Measurements from ENCODE around the gene EIF5A2.

The EIF5A2 gene

GRCh38 chr3:170852324-170852723, 56.1 kb downstream of the EIF5A2 start:
- no peak for DNase-seq (ENCODE audit: low read depth)

DNA sequence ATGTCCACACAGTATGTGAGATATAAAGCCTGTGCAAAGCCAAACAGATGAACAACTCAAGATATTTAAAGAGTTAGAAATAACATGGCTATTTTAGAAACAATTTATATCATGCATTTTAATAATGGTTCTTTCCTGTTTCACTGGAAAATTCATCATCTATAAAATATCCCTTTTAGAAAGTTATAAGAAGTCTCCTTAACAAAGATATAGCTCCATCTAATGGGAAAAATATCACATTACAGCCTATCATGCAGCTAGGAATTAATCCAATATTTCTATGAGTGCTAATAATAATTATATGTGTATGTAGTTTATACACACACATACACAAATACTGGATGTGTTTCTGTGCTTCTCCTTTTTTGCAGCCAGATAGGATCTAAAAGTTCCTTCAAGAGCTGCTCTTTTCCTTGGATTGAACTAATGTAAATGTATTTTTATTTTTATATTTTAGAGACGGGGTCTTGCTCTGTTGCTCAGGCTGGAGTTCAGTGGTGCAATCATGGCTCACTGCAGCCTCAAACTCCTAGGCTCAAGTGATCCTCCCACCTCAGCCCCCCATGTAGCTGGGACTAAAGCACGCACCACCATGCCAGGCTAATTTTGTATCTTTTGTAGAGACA, 60.0 kb downstream of the EIF5A2 start:
- no peak for DNase-seq (ENCODE audit: low read depth)

DNA sequence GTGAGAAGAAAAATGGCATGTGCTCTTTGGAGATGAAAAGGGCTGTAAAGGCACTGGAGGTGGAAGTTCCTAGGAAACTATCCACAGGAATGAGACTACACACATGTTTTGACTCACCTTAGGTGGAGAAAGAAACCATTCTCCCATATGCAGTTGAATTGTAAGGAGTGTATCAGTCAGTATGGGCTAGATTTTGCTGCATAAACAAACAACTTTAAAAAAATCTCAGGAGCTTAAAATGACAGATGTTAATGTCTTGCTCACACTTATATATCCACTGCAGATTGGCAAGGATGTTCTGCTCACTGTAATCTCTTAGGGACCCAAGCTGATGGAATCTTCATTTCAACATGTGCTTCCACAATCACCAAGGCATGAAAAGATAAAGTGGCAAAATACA, 64.1 kb downstream of the EIF5A2 start:
- DNase-seq (ENCODE audit: low read depth) = no peak

DNA sequence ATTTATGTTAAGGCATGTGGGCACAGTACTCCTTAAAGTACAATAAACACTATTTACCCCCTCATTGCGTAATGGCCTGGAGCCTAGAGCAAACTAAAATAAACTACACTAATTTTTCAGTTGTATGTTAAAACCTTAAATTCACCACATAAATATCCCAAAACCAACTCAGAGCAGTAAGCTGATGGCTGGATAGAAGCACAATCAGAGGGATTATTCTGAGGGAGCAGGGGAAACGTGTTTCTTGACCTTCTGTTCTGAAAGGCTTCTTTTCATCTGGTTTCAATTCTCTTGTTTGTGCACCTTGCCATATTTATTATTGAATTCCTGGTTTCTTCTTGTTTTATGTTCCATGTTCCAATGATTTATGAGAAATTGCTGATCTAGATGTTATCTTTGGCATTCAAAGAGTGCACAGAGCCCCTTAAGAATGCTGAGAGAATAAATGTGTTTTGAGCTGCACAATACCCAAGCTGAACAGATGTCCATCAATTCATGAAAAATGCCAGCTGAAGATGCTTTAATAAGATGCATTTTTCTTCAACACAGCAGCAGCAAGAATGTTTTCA, 68.1 kb downstream of the EIF5A2 start:
- no peak for DNase-seq (ENCODE audit: low read depth)

GRCh38 chr3:170839518-170840100, 68.8 kb downstream of the EIF5A2 start:
- no peak for DNase-seq (ENCODE audit: low read depth)

Data from T-helper 22 cell (primary cell).